SK-N-SH (cell line): ENCODE data around the gene FRMD4B. TPM values are rescaled to one million over a fixed set of nuclear protein-coding genes. Genes with fewer than 3 reads are reported as not detected.

ENCODE experiments used
- CTCF ChIA-PET: fragments of 300-600, 350-600 bp; formaldehyde crosslinking; extraction: SDS; loops from one replicate; lab custom pipeline; 2021; lab: Yijun Ruan, JAX
- POLR2A ChIA-PET: fragments of 350-600 bp; sonication (Branson Sonifier 250); formaldehyde crosslinking; extraction: SDS; loops from one replicate; lab custom pipeline; 2020; ENCODE audit warnings: antibody characterized with exemption, inconsistent platforms; lab: Yijun Ruan, JAX
- DNase-seq: peaks from one replicate; pipeline ENCODE4 v3.0.0; 2012
- H2AFZ ChIP-seq: fragments of 200-600 bp; sonication (generic); 2 replicates; pipeline ENCODE4 v1.8.1; 2016; ENCODE audit warnings: antibody characterized with exemption, mild to moderate bottlenecking, low read depth
- H3F3A ChIP-seq: fragments of 200-600 bp; sonication (generic); replicated peaks from 2 replicates; pipeline ENCODE3; 2016; ENCODE audit warnings: antibody characterized with exemption, mild to moderate bottlenecking; ENCODE audit not compliant: insufficient read depth
- H3K27ac ChIP-seq, 2 experiments: fragments of 200-500 bp in 1 of 2; fragments of 200-600 bp in 1 of 2; sonication (Bioruptor generic) in 1 of 2; sonication (generic), shearing (Covaris generic) in 1 of 2; 2 replicates each; pipeline versions ENCODE4 v1.5.1 to v1.6.1; 2014 to 2016; ENCODE audit warnings: low read depth in 2 of 2, inconsistent platforms in 1 of 2, low read length in 1 of 2, mild to moderate bottlenecking in 1 of 2, mixed read lengths in 1 of 2
- H3K27me3 ChIP-seq: fragments of 200-600 bp; sonication (generic), shearing (Covaris generic); 2 replicates; pipeline ENCODE4 v1.6.1; 2016; ENCODE audit warnings: mixed run types; ENCODE audit not compliant: insufficient read depth
- H3K36me3 ChIP-seq, 2 experiments: fragments of 200-500 bp in 1 of 2; fragments of 200-600 bp in 1 of 2; sonication (Bioruptor generic) in 1 of 2; sonication (generic) in 1 of 2; replicated peaks in 1 of 2; 2 replicates each; pipeline versions ENCODE3 to v1.5.1; 2014 to 2016; ENCODE audit warnings: low read length in 1 of 2, mild to moderate bottlenecking in 1 of 2; ENCODE audit not compliant: insufficient read depth in 2 of 2, control insufficient read depth in 1 of 2
- H3K4me1 ChIP-seq, 2 experiments: fragments of 200-500 bp in 1 of 2; fragments of 200-600 bp in 1 of 2; sonication (Bioruptor generic) in 1 of 2; sonication (generic), shearing (Covaris generic) in 1 of 2; 2 replicates each; pipeline versions ENCODE4 v1.5.1 to v1.6.1; 2014 to 2016; ENCODE audit warnings: low read depth in 1 of 2, low read length in 1 of 2, mixed run types in 1 of 2; ENCODE audit not compliant: insufficient read depth in 2 of 2, control insufficient read depth in 1 of 2
- H3K4me2 ChIP-seq: fragments of 200-600 bp; sonication (generic), shearing (Covaris generic); 2 replicates; pipeline ENCODE4 v1.6.1; 2017; ENCODE audit warnings: mixed run types
- H3K4me3 ChIP-seq, 2 experiments: fragments of 200-500 bp in 1 of 2; fragments of 200-600 bp in 1 of 2; sonication (Bioruptor generic) in 1 of 2; sonication (generic), shearing (Covaris generic) in 1 of 2; 2 replicates each; pipeline versions ENCODE4 v1.5.1 to v1.8.1; 2014 to 2016; ENCODE audit warnings: low read depth in 2 of 2, inconsistent platforms in 1 of 2, low read length in 1 of 2, mild to moderate bottlenecking in 1 of 2, mixed read lengths in 1 of 2, moderate library complexity in 1 of 2
- H3K79me2 ChIP-seq: fragments of 200-600 bp; sonication (generic); 2 replicates; pipeline ENCODE4 v1.8.1; 2017; ENCODE audit warnings: mild to moderate bottlenecking; ENCODE audit not compliant: insufficient read depth
- H3K9ac ChIP-seq: fragments of 200-600 bp; sonication (generic); 2 replicates; pipeline ENCODE4 v1.6.1; 2017; ENCODE audit warnings: mixed run types
- H3K9me2 ChIP-seq: fragments of 200-600 bp; sonication (generic); 2 replicates; pipeline ENCODE4 v1.6.1; 2017; ENCODE audit warnings: mixed run types
- H3K9me3 ChIP-seq: fragments of 200-600 bp; sonication (generic); 2 replicates; pipeline ENCODE4 v1.6.1; 2017; ENCODE audit warnings: mixed run types, mild to moderate bottlenecking, moderate library complexity
- H4K20me1 ChIP-seq: fragments of 200-600 bp; sonication (generic); 2 replicates; pipeline ENCODE4 v1.6.1; 2017; ENCODE audit warnings: mild to moderate bottlenecking, mixed run types; ENCODE audit not compliant: insufficient read depth
- CTCF ChIP-seq: fragments of 200-600 bp; sonication (generic); IDR thresholded peaks from 2 replicates; pipeline ENCODE4 v1.6.1; 2017; ENCODE audit warnings: antibody characterized with exemption, mild to moderate bottlenecking, moderate library complexity
- FOXJ3 ChIP-seq: sonication (generic); formaldehyde crosslinking; IDR thresholded peaks from 2 replicates; pipeline ENCODE4 v1.5.1; 2020; ENCODE audit warnings: mild to moderate bottlenecking, missing genetic modification reagents
- GATA2 ChIP-seq: sonication (generic); formaldehyde crosslinking; IDR thresholded peaks from 2 replicates; pipeline ENCODE4 v1.5.0; 2020; ENCODE audit warnings: mild to moderate bottlenecking, missing genetic modification reagents
- JUND ChIP-seq: IDR thresholded peaks from 2 replicates; pipeline ENCODE4 v1.4.0; 2012
- MEF2A ChIP-seq: IDR thresholded peaks from 2 replicates; pipeline ENCODE4 v1.4.0; 2012; ENCODE audit warnings: low read depth, borderline replicate concordance
- NFIC ChIP-seq: IDR thresholded peaks from 2 replicates; pipeline ENCODE4 v1.4.0; 2012; ENCODE audit warnings: borderline replicate concordance
- PBX3 ChIP-seq: IDR thresholded peaks from 2 replicates; pipeline ENCODE4; 2012
- POLR2AphosphoS5 ChIP-seq: IDR thresholded peaks from 2 replicates; pipeline ENCODE4 v1.6.1; 2012; ENCODE audit warnings: low read depth, low read length
- REST ChIP-seq: IDR thresholded peaks from 2 replicates; pipeline ENCODE4 v1.6.1; 2012; ENCODE audit warnings: mild to moderate bottlenecking, low read depth, low read length, moderate library complexity
- RXRA ChIP-seq: IDR thresholded peaks from 2 replicates; pipeline ENCODE4 v1.4.0; 2012; ENCODE audit warnings: low read depth, mild to moderate bottlenecking, borderline replicate concordance
- SIN3A ChIP-seq: IDR thresholded peaks from 2 replicates; pipeline ENCODE4 v1.6.1; 2012; ENCODE audit warnings: low read depth, mild to moderate bottlenecking, low read length, moderate library complexity, borderline replicate concordance
- TEAD4 ChIP-seq: IDR thresholded peaks from 2 replicates; pipeline ENCODE4 v1.4.0; 2012; ENCODE audit warnings: mild to moderate bottlenecking, borderline replicate concordance; ENCODE audit not compliant: insufficient read depth
- USF1 ChIP-seq: IDR thresholded peaks from 2 replicates; pipeline ENCODE4 v1.4.0; 2012; ENCODE audit warnings: low read depth, borderline replicate concordance
- YY1 ChIP-seq: IDR thresholded peaks from 2 replicates; pipeline ENCODE4 v1.4.0; 2012; ENCODE audit warnings: low read depth, mild to moderate bottlenecking
- WGBS: methylation state at CpG from one replicate; pipeline ENCODE4 v1.1.6; 2017; ENCODE audit warnings: low lambda C conversion rate; 5-methylcytosine and 5-hydroxymethylcytosine counted together
- polyA plus RNA-seq, 3 experiments: library from polyadenylated mRNA; depleted of rRNA; stranded (reverse); fragments of >200 nt; gene quantifications; 2 replicates each; pipeline ENCODE4 v1.2.3, GENCODE V29; 2012

FRMD4B gene
- polyA plus RNA-seq, 1 of the 3 experiments (the other 2 are of a cell fraction) = 0.53 TPM

- Histone ChIP-seq H3K9me3 (no peaks in the 10 kb centered on the region), H3F3A (no peaks in the 10 kb centered on the region), H4K20me1 (no peaks in the 10 kb centered on the region), H3K27me3 (no peaks in the 10 kb centered on the region), H3K9me2 (no peaks in the 10 kb centered on the region), H2AFZ (no peak overlapping the region), H3K9ac (no peak overlapping the region), H3K4me2 (no peak overlapping the region), H3K27ac (no peak overlapping the region), H3K79me2 (no peaks in the 10 kb centered on the region), H3K4me3 (no peak overlapping the region), H3K36me3 (no peaks in the 10 kb centered on the region), H3K4me1 (no peaks in the 10 kb centered on the region; a peak in 1 of 4 replicates)
- CTCF ChIA-PET = interaction anchor here (1.4 to 6.1 kb wide), 4 partner anchors 10 to 159 kb away, joined by 5 to 33 read pairs (median 8); partner anchors contain the start of gene FRMD4B
- POLR2A ChIA-PET = no interaction called here
- WGBS = 83% methylated on average over 4 of the region's 4 CpGs
- TF ChIP-seq JUND (no peak), NFIC (no peak), MEF2A (no peak), FOXJ3 (CRISPR knock-in tag) (no peak)
- no peak for DNase-seq
These were observed 66.2 kb downstream of the FRMD4B start for GRCh38 chr3:69319652-69320051.

- Histone ChIP-seq H3K27me3 (no peaks in the 10 kb centered on the region), H3K4me1 (no peaks in the 10 kb centered on the region; a peak in 1 of 4 replicates), H3K9me2 (no peaks in the 10 kb centered on the region), H3K9me3 (no peaks in the 10 kb centered on the region), H4K20me1 (no peaks in the 10 kb centered on the region), H3K36me3 (no peaks in the 10 kb centered on the region), H3K79me2 (no peaks in the 10 kb centered on the region), H2AFZ (no peak overlapping the region), H3F3A (no peaks in the 10 kb centered on the region), H3K4me2 (no peak overlapping the region), H3K27ac (no peak overlapping the region), H3K9ac (no peak overlapping the region), H3K4me3 (no peak overlapping the region)
- WGBS = 90% methylated on average over 5 of the region's 5 CpGs
- no peak for TF ChIP-seq TEAD4
- peak; percentile 44; the same call in 1 of the 2 replicates for TF ChIP-seq GATA2 (CRISPR knock-in tag)
- peak; percentile 36 for DNase-seq
- CTCF ChIA-PET = interaction anchor here (1.4 to 6.1 kb wide), 4 partner anchors 8 to 357 kb away, joined by 5 to 33 read pairs (median 15); no protein-coding TSS in a partner anchor
- POLR2A ChIA-PET = no interaction called here
These were observed 67.5 kb downstream of the FRMD4B start for GRCh38 chr3:69318410-69318809.

GRCh38 chr3:69313251-69313650, 72.6 kb downstream of the FRMD4B start:
- Histone ChIP-seq H3K4me2 (no peak overlapping the region), H3K36me3 (no peaks in the 10 kb centered on the region), H2AFZ (no peak overlapping the region), H4K20me1 (no peaks in the 10 kb centered on the region), H3K27me3 (no peaks in the 10 kb centered on the region), H3F3A (no peaks in the 10 kb centered on the region), H3K27ac (no peak overlapping the region), H3K4me3 (no peak overlapping the region), H3K79me2 (no peaks in the 10 kb centered on the region), H3K4me1 (no peaks in the 10 kb centered on the region; a peak in 1 of 4 replicates), H3K9ac (no peak overlapping the region), H3K9me3 (no peaks in the 10 kb centered on the region), H3K9me2 (no peaks in the 10 kb centered on the region)
- CTCF ChIA-PET = interaction anchor here (1.3 to 9.6 kb wide), 4 partner anchors 111 to 195 kb away, joined by 4 to 315 read pairs (median 57); no protein-coding TSS in a partner anchor
- no peak for DNase-seq
- POLR2A ChIA-PET = no interaction called here
- WGBS = 76% methylated on average over 4 of the region's 4 CpGs
- TF ChIP-seq PBX3 (no peak), JUND (no peak), SIN3A (no peak), TEAD4 (no peak), YY1 (no peak), CTCF (no peak), RXRA (no peak), POLR2AphosphoS5 (no peak), REST (no peak), NFIC (no peak), USF1 (no peak)
